HTR-8/SVneo (cell line): ENCODE data around the gene TNFAIP2.

Experiments
- DNase-seq: peaks from one replicate; pipeline ENCODE4 v3.0.0; 2011; ENCODE audit warnings: low spot score, mixed read lengths; ENCODE audit not compliant: insufficient read length
- FAIRE-seq: peaks from 2 replicates; lab custom pipeline; 2011; peaks lifted over from hg19 to GRCh38; lab: Jason Lieb, UNC

TNFAIP2 gene

DNA sequence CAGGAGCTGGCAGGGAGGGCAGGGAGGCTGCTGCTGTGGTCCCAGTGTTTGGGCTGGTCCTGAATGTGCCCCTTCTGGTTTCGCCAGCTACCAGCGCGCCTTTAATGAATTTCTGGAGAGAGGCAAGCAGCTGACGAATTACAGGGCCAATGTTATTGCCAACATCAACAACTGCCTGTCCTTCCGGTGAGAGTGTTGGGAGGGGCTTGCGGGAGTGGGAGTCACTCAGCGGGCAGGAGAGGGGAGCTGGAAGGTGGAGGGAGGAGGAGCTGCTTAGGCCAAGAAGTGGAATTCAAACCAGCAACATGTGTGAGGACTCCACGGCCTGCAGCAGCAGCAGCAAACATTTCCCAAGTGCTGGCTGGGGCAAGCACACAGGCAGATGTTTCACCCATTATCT is 7.7 kb downstream of the TNFAIP2 start:
- FAIRE-seq: peak; percentile 90
- peak; percentile 80 for DNase-seq

DNA sequence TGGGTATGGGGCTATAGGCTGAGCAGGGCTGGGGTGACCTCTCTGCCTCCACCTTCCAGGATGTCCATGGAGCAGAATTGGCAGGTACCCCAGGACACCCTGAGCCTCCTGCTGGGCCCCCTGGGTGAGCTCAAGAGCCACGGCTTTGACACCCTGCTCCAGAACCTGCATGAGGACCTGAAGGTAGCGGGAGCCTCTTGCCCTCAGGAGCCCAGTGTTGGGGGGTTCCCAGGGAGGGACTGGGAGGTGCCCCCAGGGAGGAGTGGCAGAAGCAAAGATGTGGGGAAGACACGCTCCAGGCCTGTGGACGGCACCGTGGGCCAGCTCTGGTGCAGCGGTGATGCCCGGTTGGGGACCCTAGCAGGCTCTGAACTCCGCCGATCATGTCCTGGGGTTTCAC is 8.3 kb downstream of the TNFAIP2 start:
- FAIRE-seq (no peak), DNase-seq (no peak)

DNA sequence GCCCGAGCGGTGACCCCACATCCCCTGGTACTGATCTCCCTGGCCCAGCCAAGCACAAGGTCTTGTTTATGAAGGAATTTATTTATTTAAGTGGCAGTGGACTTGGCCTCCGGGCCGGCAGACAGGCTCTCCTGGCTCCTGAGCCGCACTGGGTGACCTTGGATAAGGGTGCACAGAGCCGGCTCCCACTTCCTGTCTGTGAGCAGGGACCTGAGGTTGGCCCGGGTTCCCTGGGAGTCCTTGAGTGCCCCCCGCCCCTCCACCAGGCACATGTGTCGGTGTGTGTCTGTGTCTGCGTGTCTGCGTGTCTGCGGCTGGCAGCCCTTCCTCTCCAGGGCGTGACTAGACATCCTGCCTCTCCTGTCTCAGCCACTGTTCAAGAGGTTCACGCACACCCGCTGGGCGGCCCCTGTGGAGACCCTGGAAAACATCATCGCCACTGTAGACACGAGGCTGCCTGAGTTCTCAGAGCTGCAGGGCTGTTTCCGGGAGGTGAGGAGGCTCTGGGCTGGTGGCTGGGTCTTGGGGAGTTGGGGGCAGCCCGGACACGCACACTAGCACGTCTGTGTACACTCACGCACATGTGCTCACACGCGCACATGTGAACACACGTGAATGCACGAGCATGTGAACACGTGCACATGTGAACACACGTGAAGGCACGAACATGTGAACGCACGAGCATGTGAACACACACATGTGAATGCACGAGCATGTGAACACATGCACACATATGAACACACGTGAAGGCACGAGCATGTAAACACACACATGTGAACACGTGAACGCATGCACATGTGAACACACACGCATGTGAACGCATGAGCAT is 9.3 kb downstream of the TNFAIP2 start:
- FAIRE-seq (peak; percentile 97), DNase-seq (no peak)

DNA sequence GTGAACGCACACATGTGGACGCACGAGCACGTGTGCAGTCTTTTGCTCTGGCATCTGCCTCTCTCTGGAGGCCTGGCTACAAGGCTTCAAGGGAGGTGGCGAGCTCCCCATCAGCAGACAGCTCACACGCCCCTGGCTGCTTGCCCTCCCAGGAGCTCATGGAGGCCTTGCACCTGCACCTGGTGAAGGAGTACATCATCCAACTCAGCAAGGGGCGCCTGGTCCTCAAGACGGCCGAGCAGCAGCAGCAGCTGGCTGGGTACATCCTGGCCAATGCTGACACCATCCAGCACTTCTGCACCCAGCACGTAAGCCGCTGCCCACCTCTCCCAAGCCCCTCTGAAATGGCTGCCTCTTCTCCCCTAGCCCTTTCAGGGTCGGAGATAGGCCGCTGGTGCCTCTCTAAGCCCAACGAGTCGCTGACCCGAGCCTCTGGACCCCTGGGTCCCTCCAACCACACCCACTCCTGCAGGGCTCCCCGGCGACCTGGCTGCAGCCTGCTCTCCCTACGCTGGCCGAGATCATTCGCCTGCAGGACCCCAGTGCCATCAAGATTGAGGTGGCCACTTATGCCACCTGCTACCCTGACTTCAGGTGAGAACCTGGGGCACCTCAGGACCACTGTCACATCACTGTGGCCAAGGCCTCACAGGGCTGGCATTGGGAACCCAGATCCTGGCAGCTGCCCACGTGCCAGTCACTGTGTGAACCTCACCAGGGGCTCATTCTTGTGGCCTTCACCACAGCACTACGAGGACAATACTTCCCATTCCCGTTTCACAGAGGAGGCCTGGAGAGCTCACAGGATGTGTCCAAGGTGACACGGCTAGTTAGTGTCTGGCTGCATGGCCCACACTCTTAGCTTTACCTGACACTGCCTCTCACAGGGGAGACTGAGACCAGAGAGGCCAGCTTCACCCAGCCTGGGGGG is 10.2 kb downstream of the TNFAIP2 start:
- DNase-seq (no peak), FAIRE-seq (no peak)

DNA sequence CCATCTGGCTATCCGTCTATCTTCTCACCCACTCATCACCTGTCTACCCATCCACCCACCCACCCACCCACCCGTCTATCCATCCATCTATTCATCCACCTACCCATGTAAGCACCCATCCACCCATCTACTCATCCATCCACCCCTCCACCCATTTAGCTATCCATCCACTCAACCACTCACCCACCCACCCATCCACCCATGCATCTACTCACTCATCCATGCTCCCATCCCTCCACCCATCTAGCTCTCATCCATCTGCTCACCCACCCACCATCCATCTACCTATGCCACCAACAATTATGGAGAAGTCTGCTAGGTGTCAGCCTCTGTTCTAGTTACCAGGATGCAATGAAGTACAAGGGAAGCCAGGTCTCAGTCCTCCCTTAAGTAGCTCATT is 11.1 kb downstream of the TNFAIP2 start:
- FAIRE-seq: peak; percentile 51
- no peak for DNase-seq

DNA sequence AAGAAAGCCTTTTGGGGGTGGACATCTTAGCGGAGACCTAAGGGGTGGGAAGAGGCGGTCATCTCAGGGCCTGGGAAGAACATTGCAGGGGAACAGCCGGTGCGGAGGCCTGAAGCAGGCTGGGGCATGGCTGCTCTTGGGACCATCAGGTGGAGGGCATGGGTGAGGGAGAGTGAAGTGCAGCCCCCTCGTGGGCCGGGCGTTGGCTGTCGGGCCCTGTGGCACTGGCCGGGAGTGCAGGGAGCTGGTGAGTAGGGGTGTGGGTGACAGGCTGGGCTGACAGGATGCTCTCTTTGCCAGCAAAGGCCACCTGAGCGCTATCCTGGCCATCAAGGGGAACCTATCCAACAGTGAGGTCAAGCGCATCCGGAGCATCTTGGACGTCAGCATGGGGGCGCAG is 11.7 kb downstream of the TNFAIP2 start:
- no peak for FAIRE-seq
- DNase-seq: no peak

DNA sequence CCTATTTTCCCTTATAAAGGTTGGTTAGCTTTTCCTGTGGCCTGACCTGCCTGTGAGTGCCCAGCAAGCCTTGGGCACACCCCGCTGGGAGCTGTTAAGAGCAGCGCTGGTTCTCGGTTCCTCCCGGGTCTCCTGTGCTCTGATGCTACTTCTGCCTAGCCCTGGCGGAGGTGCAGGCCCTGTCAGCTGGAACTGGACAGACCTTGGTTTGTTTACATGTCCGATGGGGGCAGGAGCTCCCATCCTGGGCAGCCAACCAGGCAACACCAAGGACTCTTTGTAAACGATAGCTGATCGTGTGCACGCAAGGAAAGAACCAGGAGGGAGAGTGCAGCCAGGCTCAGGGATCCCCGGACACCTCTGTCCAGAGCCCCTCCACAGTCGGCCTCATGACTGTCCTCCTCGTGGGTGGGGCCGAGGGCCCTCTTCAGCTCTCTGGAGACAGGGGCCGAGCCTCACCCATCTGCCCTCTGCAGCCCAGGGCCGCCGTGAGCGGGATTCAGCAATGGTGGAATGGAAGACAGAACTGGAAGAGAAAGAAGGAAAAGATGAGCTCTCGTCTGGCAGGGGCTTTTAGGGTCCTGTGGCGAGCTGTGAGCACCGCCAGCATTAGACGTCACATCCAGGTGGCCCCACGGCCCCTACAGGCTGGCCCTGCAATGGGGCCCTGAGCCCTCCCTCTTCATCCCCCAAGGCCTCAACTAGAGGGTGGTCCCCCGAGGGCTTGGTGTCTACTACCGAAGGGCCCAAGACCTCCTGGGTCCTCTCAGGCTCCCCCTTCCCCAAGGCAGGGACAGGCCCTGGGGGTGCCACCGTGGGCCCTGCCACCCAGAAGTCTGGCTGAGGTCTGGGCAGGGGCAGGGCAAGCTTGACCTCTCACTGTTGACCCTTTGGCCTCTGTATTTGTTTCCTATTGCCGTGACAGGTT is 12.3 kb downstream of the TNFAIP2 start:
- DNase-seq (no peak), FAIRE-seq (no peak)

DNA sequence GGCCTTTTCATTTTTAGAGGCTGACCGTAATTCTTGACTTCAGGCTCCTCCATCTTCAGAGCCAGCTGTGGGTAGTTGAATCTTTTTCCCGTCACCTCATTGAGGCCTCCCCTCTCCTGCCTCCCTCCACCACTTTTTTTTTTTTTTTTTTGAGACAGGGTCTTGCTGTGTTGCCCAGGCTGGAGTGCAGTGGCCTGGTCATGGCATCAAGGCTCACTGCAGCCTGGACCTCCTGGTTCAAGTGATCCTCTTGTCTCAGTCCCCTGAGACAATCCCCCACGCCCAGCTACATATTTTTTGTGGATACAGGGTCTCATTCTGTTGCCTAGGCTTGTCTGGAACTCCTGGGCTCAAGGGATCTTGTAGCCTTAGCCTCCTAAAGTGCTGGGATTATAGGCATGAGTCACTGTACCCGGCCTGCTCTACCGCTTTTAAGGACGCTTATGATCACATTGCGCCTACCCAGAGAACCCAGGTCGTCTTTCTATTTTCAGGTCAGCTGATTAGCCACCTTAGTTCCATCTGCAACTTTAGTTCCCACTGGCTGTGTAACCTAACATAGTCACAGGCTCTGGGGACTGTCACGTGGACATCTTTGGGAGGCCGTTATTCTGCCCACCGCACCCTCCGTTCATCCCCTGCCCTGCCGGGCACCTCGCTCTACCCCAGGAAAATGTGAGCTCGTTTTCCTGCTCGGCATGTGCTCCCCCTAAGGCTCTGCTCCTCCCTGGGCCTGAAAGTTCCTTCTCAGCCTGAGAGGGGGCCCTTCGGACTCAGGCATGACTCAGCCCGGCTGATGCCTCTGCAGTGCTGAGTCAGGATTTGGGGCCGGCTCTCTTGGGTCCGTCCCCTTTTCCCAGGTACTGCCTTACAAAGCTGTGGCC is 13.4 kb downstream of the TNFAIP2 start:
- DNase-seq (no peak), FAIRE-seq (peak; percentile 91)

DNA sequence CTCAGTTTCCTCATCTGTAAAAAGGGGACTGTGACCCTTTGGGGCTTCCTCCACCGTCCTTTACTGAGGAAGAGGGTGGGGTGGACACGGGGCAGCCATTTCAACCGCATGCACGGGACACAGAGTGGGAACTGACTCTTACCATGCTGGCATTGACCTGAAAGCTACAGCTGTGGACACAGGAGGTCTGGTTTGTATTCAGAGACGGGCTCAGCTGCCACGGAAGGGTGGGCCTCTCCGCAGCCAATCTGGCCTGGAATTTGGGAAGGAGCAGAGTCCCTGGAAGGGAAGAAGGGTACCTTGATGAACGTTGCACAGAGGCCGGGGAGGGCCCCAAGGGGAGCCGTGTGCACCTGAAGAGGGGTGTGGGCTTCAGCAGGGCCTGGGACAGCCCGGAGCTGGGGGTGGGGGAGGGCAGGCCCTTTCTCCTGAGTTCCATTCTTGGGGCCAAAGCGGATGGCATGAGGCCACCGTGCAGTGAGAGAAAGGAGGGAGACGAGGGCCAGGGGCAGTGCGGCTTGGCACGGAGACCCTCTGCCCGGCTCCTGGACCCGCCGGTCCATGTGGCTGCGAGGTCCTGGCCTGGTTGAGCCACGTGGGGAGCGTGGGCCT is 14.5 kb downstream of the TNFAIP2 start:
- FAIRE-seq: no peak
- DNase-seq: no peak

DNA sequence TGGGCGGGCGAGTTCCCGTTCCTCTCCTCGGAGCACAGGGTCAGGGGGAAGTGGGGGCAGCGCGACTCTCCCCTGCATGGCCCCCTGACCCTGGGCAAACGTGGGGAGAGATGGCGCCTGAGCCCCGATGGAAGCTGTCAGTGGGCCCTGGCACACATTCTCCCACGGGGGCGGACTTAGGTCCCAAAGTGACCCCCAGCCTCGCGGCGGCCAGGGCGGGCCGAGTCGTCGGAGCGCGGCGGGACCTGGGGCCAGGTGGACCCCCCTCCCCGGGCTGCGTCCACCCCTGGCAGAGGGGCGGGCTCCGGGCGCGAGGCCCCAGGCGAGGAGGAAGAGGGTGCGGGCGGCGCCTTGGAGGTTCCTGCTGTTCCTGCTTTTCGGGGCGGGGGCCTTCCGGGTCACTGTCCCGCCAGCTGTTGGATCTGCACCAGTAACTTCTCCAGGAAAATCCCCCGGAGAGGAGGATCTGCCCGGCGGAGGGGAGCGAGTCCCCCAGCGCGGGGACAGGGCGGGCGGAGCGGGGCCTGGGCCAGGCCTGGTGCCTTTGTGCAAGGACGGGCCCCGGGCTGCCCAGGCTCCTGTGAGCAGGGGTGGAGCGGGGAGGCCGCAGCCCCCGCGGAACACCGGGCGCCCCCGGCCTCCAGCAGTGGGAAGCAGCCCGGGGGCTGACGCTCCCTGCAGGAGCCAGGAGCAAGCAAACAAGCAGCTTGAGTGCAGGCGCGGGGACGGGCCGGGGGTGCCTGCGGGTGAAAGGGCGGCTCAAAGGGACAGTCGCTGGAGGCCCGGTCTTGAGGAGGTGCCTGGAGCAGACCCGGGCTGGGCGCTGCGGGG is 15.3 kb downstream of the TNFAIP2 start:
- no peak for FAIRE-seq

DNA sequence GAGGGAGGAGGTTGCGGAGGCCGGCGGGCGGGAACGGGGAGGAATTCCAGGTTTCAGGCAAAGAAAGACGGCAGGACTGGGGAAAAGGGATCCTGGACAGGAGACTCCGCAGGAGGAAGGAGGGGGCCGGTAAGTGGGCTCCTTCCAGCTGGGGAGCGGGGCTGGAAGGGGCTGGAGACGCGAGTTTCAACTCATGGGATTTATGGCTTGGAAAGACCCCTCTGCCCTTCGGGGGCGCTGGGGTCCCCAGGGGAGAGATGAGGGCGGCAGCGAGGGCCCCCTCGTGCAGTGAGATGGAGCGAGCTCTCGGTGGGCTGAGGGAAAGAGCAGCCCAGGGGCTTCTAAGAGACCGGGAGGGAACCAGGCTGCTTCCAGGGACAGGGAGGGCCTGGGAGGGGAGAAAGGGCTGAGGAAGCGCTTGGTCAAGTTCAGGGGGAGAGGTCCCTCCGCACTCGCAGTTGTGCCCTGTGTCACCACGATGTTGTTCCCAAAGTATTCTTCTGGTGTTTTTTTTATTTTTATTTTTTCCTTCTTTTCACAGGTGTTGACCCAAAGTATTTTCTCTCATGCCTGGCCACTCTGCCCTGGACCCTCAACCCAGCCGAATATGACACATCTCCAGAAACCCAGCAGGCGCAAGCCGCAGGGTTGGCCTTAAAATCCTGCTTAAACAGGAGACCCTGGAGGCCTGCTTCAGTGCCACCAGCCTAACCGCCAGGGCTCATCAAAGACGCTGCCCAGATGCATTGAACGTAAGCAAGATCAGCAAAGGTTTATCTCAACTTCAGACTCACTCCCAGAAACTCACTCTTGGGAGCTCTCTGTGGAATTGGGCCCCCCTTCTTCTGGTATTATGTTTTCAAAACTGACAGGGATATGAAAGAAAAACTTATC is 16.1 kb downstream of the TNFAIP2 start:
- FAIRE-seq (no peak), DNase-seq (no peak)

More for the DNA sequence above, 15.3 kb downstream of the TNFAIP2 start:
- DNase-seq: no peak

DNA sequence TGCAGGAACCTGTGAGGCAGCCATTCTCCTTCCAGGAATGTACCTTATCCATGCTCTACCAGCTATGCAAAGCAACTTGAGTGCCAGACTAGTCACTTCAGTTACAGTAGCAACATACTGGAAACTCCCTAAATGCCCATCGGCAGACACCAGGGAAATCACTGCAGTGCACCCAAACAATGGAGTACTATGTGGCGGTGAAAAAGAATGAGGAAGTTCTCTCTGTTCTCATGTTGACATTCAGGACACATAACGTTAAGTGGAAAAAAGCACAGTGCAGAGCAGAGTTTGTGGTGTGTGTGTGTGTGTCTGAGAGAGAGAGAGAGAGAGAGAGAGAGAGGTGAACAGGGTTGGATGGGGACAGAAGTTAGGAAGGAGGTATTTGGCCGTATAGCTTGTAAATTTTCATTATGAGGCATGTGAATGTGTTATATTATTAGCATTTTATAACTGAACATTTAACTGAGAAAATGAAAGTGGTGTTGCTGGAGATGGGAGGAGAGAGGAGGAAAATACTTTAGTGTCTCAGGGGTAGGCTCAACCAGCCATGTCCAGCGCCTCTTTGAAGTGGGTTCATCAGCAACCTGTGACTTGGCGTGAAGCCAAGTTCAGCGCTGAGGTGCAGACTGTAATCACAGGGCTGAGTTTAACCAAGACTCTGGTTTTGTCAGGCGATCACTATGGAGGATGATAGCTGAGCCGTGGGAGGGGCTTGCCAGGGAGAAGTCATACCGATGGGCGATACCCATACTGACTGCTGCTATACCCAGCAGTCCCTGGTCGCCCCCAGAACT is 17.3 kb downstream of the TNFAIP2 start:
- FAIRE-seq: peak; percentile 40
- no peak for DNase-seq

DNA sequence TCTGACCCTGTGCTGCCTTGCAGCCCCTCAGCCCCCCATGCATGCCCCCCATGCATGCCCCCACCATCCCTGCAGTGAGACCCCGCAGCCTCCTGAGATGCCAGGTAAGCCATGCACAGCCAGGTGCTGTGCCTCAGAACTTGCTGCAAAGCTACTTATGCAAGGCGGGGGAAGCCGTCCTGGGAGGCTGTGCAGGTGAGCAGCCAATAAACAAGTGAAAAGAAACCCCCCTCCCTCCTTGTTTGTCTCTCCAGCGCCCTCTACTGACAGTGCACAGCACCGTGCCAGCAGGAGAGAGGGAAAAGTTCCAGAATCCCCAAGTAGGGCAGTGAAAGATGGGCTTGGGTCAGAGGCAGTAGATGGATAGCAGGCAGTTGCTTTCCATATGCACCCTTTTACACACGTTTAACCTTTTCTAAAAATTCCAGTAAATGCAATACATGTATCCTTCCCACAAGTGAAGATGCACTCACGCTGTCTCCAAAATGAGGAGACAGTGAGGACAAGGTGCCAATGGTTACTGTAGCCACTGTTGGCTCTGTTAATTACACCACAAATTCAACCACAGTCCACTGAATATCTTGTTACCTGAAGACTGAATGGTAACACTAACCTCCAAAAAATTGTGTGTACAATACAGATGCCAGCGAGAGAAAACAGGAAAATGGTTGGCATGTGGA is 18.0 kb downstream of the TNFAIP2 start:
- FAIRE-seq: peak; percentile 76
- no peak for DNase-seq

DNA sequence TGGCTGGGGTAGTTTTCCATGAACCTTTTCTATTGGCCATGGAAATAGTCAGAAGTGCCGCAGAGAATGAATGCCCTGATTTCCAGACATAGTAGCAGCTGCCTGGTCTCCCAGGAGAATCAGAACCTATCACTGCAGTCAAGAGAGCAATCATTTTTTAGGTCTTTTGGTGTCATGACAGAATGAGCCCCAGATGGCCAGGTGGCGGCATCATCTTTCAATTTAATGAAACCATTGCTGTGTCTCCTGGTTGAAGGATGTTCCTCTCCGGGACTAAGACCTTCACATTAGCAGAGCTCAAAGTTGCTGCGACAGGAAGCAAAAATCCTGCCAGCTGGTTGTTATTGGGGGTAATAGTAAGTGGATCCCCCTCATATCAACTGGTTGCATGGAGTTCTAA is 18.8 kb downstream of the TNFAIP2 start:
- no peak for DNase-seq
- FAIRE-seq: no peak

DNA sequence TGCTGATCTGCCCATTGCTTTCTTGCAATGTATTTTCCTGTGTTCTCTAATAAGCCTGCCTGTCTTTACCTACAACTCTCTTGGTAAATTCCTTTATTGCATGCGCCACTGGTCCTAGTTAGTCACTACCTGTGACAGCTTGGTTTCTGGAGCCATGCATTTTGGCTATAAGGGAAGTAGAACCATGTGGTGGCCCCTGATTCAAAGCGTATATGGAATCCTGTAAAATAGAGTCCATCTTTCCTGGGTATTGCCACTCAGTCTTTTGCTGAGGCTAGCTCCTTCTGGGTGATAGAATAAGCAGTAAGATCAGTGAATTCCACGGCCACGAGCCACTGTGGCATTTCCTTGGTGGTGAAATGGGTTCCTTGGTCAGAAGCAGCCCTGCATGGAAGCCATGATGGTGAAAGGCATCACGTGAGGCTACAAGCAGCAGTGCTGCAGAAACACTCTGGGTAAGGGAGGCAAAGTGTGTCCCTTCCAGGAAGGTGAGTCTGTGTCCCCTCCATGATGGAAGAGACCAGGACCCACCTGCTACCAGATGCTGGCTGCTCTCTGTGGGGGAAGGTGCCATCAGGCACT is 19.6 kb downstream of the TNFAIP2 start:
- DNase-seq (no peak), FAIRE-seq (no peak)
